ENCODE results near the gene PACRG.

- TF ChIP-seq, protein P1, sequence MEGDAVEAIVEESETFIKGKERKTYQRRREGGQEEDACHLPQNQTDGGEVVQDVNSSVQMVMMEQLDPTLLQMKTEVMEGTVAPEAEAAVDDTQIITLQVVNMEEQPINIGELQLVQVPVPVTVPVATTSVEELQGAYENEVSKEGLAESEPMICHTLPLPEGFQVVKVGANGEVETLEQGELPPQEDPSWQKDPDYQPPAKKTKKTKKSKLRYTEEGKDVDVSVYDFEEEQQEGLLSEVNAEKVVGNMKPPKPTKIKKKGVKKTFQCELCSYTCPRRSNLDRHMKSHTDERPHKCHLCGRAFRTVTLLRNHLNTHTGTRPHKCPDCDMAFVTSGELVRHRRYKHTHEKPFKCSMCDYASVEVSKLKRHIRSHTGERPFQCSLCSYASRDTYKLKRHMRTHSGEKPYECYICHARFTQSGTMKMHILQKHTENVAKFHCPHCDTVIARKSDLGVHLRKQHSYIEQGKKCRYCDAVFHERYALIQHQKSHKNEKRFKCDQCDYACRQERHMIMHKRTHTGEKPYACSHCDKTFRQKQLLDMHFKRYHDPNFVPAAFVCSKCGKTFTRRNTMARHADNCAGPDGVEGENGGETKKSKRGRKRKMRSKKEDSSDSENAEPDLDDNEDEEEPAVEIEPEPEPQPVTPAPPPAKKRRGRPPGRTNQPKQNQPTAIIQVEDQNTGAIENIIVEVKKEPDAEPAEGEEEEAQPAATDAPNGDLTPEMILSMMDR (conservative IDR thresholded peaks at IDR 0.05; ENCODE audit: low read depth in 2 of 2) = no peak
- TF ChIP-seq POLR2AphosphoS5 (IDR thresholded peaks at IDR 0.05; ENCODE audit: low read depth) (no peak), JUNB (IDR thresholded peaks at IDR 0.05; ENCODE audit: unreplicated experiment) (no peak), EZH2 (IDR thresholded peaks at IDR 0.05; ENCODE audit: low read depth, unreplicated experiment) (no peak), ZNF114 (CRISPR knock-in tag; IDR thresholded peaks at IDR 0.05) (no peak), CREB1 (CRISPR knock-in tag; IDR thresholded peaks at IDR 0.05; ENCODE audit: low read depth) (no peak)
- TF ChIP-seq, protein P2, sequence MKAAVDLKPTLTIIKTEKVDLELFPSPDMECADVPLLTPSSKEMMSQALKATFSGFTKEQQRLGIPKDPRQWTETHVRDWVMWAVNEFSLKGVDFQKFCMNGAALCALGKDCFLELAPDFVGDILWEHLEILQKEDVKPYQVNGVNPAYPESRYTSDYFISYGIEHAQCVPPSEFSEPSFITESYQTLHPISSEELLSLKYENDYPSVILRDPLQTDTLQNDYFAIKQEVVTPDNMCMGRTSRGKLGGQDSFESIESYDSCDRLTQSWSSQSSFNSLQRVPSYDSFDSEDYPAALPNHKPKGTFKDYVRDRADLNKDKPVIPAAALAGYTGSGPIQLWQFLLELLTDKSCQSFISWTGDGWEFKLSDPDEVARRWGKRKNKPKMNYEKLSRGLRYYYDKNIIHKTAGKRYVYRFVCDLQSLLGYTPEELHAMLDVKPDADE (IDR thresholded peaks at IDR 0.05) = no peak
- TF ChIP-seq, protein P3, sequence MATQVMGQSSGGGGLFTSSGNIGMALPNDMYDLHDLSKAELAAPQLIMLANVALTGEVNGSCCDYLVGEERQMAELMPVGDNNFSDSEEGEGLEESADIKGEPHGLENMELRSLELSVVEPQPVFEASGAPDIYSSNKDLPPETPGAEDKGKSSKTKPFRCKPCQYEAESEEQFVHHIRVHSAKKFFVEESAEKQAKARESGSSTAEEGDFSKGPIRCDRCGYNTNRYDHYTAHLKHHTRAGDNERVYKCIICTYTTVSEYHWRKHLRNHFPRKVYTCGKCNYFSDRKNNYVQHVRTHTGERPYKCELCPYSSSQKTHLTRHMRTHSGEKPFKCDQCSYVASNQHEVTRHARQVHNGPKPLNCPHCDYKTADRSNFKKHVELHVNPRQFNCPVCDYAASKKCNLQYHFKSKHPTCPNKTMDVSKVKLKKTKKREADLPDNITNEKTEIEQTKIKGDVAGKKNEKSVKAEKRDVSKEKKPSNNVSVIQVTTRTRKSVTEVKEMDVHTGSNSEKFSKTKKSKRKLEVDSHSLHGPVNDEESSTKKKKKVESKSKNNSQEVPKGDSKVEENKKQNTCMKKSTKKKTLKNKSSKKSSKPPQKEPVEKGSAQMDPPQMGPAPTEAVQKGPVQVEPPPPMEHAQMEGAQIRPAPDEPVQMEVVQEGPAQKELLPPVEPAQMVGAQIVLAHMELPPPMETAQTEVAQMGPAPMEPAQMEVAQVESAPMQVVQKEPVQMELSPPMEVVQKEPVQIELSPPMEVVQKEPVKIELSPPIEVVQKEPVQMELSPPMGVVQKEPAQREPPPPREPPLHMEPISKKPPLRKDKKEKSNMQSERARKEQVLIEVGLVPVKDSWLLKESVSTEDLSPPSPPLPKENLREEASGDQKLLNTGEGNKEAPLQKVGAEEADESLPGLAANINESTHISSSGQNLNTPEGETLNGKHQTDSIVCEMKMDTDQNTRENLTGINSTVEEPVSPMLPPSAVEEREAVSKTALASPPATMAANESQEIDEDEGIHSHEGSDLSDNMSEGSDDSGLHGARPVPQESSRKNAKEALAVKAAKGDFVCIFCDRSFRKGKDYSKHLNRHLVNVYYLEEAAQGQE (IDR thresholded peaks at IDR 0.05; ENCODE audit: unreplicated experiment) = no peak
Observed at GRCh38 chr6:162862941-162863340, 135.2 kb downstream of the PACRG start.
